Psoas muscle (tissue), 8 donors: ENCODE data around the gene DSG2. TPM values are rescaled to one million over a fixed set of nuclear protein-coding genes. Genes with fewer than 3 reads are reported as not detected.

Experiments
- ATAC-seq, 4 donors: fragments of 200-7000 bp; cut with Tn5 transposase; one replicate each; pipeline ENCODE4 v1.9.1; 2020; ENCODE audit warnings: moderate library complexity in 3 of 4, mild to moderate bottlenecking in 2 of 4
- DNase-seq, 2 donors: peaks; one replicate each; pipeline ENCODE4 v3.0.0-alpha.2; 2020
- H3K27ac ChIP-seq: fragments of 200-600 bp; one replicate; pipeline ENCODE4 v1.8.0; 2022
- H3K27me3 ChIP-seq, 3 donors: fragments of 200-600 bp in 1 of 3; one replicate each; pipeline versions ENCODE4 v1.6.1 to v1.8.0; 2013 to 2022; ENCODE audit warnings: low read length in 2 of 3, mild to moderate bottlenecking in 2 of 3, moderate library complexity in 1 of 3; ENCODE audit not compliant: insufficient read depth in 3 of 3
- H3K36me3 ChIP-seq, 2 donors: fragments of 200-600 bp in 1 of 2; one replicate each; pipeline versions ENCODE4 v1.6.1 to v1.8.0; 2013 to 2022; ENCODE audit warnings: low read depth in 1 of 2, mild to moderate bottlenecking in 1 of 2, moderate library complexity in 1 of 2; ENCODE audit not compliant: insufficient read depth in 1 of 2
- H3K4me1 ChIP-seq: fragments of 200-600 bp; one replicate; pipeline ENCODE4 v1.8.0; 2022
- H3K4me3 ChIP-seq: fragments of 200-600 bp; one replicate; pipeline ENCODE4 v1.8.0; 2022; ENCODE audit warnings: mild to moderate bottlenecking
- H3K9me3 ChIP-seq: fragments of 200-600 bp; one replicate; pipeline ENCODE4 v1.8.0; 2022
- CTCF ChIP-seq: fragments of 200-600 bp; IDR thresholded peaks from one replicate; pipeline ENCODE4 v1.8.0; 2022; ENCODE audit warnings: antibody characterized with exemption
- WGBS, 3 donors: extraction: QIAGEN DNeasy Blood & Tissue Kit; methylation state at CpG; one replicate each; pipeline versions ENCODE4 v1.1.6 to v1.1.7; 2013; 5-methylcytosine and 5-hydroxymethylcytosine counted together
- intact Hi-C, 2 donors: fragments of 100-400 bp; cut with DNase I; formaldehyde crosslinking; loops; one replicate each; pipeline versions ENCODE4 v1.11.0 to v1.14.2; 2022
- polyA plus RNA-seq, 3 donors: library from polyadenylated mRNA; stranded (reverse); fragments of 200-250 nt; gene quantifications; one replicate each; pipeline ENCODE4 v1.2.3, GENCODE V29; 2013
- total RNA-seq, 4 donors: library from RNA; stranded (reverse); fragmentation: NEBNext Ultra II Directional in 2 of 4; extraction: Animal tissue kit (Norgen Biotek cat#: 25700) in 2 of 4; gene quantifications; one replicate each; pipeline versions ENCODE4 v1.2.1 to v1.2.4, GENCODE V29; 2021 to 2023
- donor health status: healthy with polysubstance abuse.
- donor health status: DM: no; HTN: no; CAD: no; lungs with moderate emphysema.
- donor health status: Bipolar disorder and iron deficiency.
- donor health status: healthy.
- donor health status: DM: yes; HTN: yes; CAD: no.
- donor health status: DM: no; HTN: no; CAD: no.
- donor health status: DM: no; HTN: no; CAD: no.
- donor health status: DM: yes; HTN: yes; CAD: no.

Gene DSG2
- total and polyA plus RNA-seq, 7 donors: 0.33 to 1.8 (median 0.93) TPM

GRCh38 chr18:31595121-31595771 lies 97.3 kb downstream of the DSG2 start:
- ATAC-seq (no peak), DNase-seq (no peak)
- TF ChIP-seq CTCF: no peak
- Histone ChIP-seq H3K4me1 (no peaks in the 10 kb centered on the region), H3K27ac (no peak overlapping the region), H3K9me3 (no peaks in the 10 kb centered on the region), H3K27me3 (peaks cover 0 to 2% (median 0%) of the 10 kb centered on the region in 3 donors), H3K36me3 (no peaks in the 10 kb centered on the region), H3K4me3 (no peak overlapping the region)
- intact Hi-C loops: no loop called here
- 49 to 50% (median 49%) methylated on average over 5 of the region's 5 CpGs for WGBS, 3 donors

GRCh38 chr18:31596081-31596872 lies 98.3 kb downstream of the DSG2 start:
- no peak for TF ChIP-seq CTCF
- ATAC-seq: no peak

GRCh38 chr18:31598021-31598805 lies 100.2 kb downstream of the DSG2 start:
- DNase-seq (no peak), ATAC-seq (no peak)
- no peaks in the 10 kb centered on the region for H3K36me3 ChIP-seq
- H3K4me3 ChIP-seq: no peak overlapping the region
- peaks cover 0 to 2% (median 0%) of the 10 kb centered on the region in 3 donors for H3K27me3 ChIP-seq
- H3K9me3 ChIP-seq: no peaks in the 10 kb centered on the region
- H3K4me1 ChIP-seq: no peaks in the 10 kb centered on the region
- 83 to 91% (median 86%) methylated on average over 13 of the region's 13 CpGs for WGBS, 3 donors
- intact Hi-C loops: no loop called here
- no peak for TF ChIP-seq CTCF
- no peak overlapping the region for H3K27ac ChIP-seq

More at GRCh38 chr18:31596081-31596872, 98.3 kb downstream of the DSG2 start:
- Histone ChIP-seq H3K36me3 (no peaks in the 10 kb centered on the region), H3K4me3 (no peak overlapping the region), H3K9me3 (no peaks in the 10 kb centered on the region), H3K4me1 (no peaks in the 10 kb centered on the region), H3K27me3 (peaks cover 0 to 2% (median 0%) of the 10 kb centered on the region in 3 donors), H3K27ac (no peak overlapping the region)
- intact Hi-C loops: no loop called here
- no peak for DNase-seq
- WGBS, 3 donors: 84 to 89% (median 88%) methylated on average over 9 of the region's 9 CpGs

Other genes starting within 250 kb of the DSG2 start
- gene DSG1, start 180.0 kb upstream of the DSG2 start, total RNA-seq: not detected
- gene DSG1, start 180.0 kb upstream of the DSG2 start, polyA plus RNA-seq: not detected
- gene DSG4, start 121.4 kb upstream of the DSG2 start, total RNA-seq: not detected
- not detected for gene DSG4, start 121.4 kb upstream of the DSG2 start, polyA plus RNA-seq
- gene DSG3, start 50.4 kb upstream of the DSG2 start, total RNA-seq: under 1 TPM in 1 of 4 donors, not detected in 3; 0.04 TPM
- gene DSG3, start 50.4 kb upstream of the DSG2 start, polyA plus RNA-seq: under 1 TPM; under 0.01 to 0.03 (median 0.01) TPM
- not detected for gene TTR, start 93.7 kb downstream of the DSG2 start, total RNA-seq
- gene TTR, start 93.7 kb downstream of the DSG2 start, polyA plus RNA-seq: under 1 TPM in 2 of 3 donors, not detected in 1; 0.21 to 0.25 TPM
- gene B4GALT6, start 186.4 kb downstream of the DSG2 start, total RNA-seq: 10 to 100 TPM in 1 of 4 donors, 1 to 10 TPM in 3; 4.1 to 13.3 (median 9.0) TPM
- gene B4GALT6, start 186.4 kb downstream of the DSG2 start, polyA plus RNA-seq: 1 to 10 TPM in 2 of 3 donors, under 1 TPM in 1; 0.98 to 6.7 (median 4.0) TPM